Adrenal gland (tissue), 12 donors: ENCODE results near the gene HNRNPL. TPM values are rescaled to one million over a fixed set of nuclear protein-coding genes. Genes with fewer than 3 reads are reported as not detected.

Experiments used
- DNase-seq, 7 donors: peaks; one replicate each; pipeline ENCODE4 v3.0.0-alpha.2; 2019 to 2020
- H3K27ac ChIP-seq, 5 donors: fragments of 200-600 bp; sonication (generic) in 4 of 5; 1 replicate in 3 of 5; 2 replicates in 2 of 5; pipeline versions ENCODE4 v1.5.1 to v1.8.0; 2016 to 2020; ENCODE audit warnings: mild to moderate bottlenecking in 1 of 5
- H3K27me3 ChIP-seq: fragments of 200-600 bp; 2 replicates; pipeline ENCODE4 v1.8.0; 2021
- H3K36me3 ChIP-seq, 2 donors: fragments of 200-600 bp; replicated peaks in 1 of 2; 1 replicate in 1 of 2; 2 replicates in 1 of 2; pipeline versions ENCODE4 v1.5.1 to v1.8.0; 2018 to 2022
- H3K4me1 ChIP-seq, 2 donors: fragments of 200-600 bp; replicated peaks in 1 of 2; 1 replicate in 1 of 2; 2 replicates in 1 of 2; pipeline versions ENCODE4 v1.5.1 to v1.8.0; 2018 to 2021
- H3K4me3 ChIP-seq, 4 donors: fragments of 200-600 bp; sonication (generic) in 3 of 4; one replicate each; pipeline ENCODE4 v1.5.1; 2016 to 2018
- H3K9me3 ChIP-seq, 3 donors: fragments of 200-600 bp; sonication (generic) in 1 of 3; replicated peaks in 1 of 3; 1 replicate in 2 of 3; 2 replicates in 1 of 3; pipeline versions ENCODE4 v1.5.1 to v1.8.0; 2016 to 2021
- POLR2A ChIP-seq, 2 donors: fragments of 450-650 bp; IDR thresholded peaks; one replicate each; pipeline ENCODE4 v1.6.1; 2017; ENCODE audit warnings: antibody characterized with exemption in 2 of 2, mild to moderate bottlenecking in 2 of 2, moderate library complexity in 1 of 2
- WGBS, 4 donors: extraction: QIAGEN DNeasy Blood & Tissue Kit in 2 of 4; methylation state at CpG; one replicate each; pipeline versions ENCODE4 v1.1.5 to v1.1.7; 2013 to 2017; 5-methylcytosine and 5-hydroxymethylcytosine counted together
- intact Hi-C, 2 donors: fragments of 100-400 bp; cut with DNase I; formaldehyde crosslinking; loops; one replicate each; pipeline versions ENCODE4 v1.14.1 to v1.15.0; 2022 to 2023
- polyA plus RNA-seq, 3 donors: library from polyadenylated mRNA; stranded (reverse); fragments of 200-250 nt in 2 of 3; fragments of 350-450 nt in 1 of 3; fragmentation: Illumina TruSeq in 1 of 3; extraction: RNeasy Lipid Tissue Mini Kit (QIAGEN cat#74804) in 1 of 3; gene quantifications; one replicate each; pipeline ENCODE4 v1.2.3, GENCODE V29; 2013 to 2014
- total RNA-seq, 9 donors: library from RNA; depleted of rRNA in 4 of 9; stranded (reverse); fragments of >200 nt in 4 of 9; fragments of 120-200 nt in 1 of 9; fragmentation: NEBNext Ultra II Directional in 1 of 9; extraction: Animal tissue kit (Norgen Biotek cat#: 25700) in 1 of 9; gene quantifications; one replicate each; pipeline versions ENCODE4 v1.1.0 to v1.2.4, GENCODE V29; 2013 to 2023
- TF ChIP-seq, protein P1 (sequence below), 6 experiments: fragments of 450-650 bp in 4 of 6; fragments of 200-600 bp in 2 of 6; sonication (generic) in 1 of 6; IDR thresholded peaks; 1 replicate in 5 of 6; 2 replicates in 1 of 6; pipeline versions ENCODE4 v1.5.1 to v1.8.0; 2016 to 2021; ENCODE audit warnings: antibody characterized with exemption in 6 of 6, mild to moderate bottlenecking in 2 of 6, moderate library complexity in 1 of 6
- donor health status: healthy with polysubstance abuse.
- donor health status: Bipolar disorder and iron deficiency.
- donor health status: DM: yes; HTN: yes; CAD: no.
- donor health status: DM: no; HTN: no; CAD: no.
- donor health status: DM: no; HTN: no; CAD: no.
- donor health status: DM: yes; HTN: yes; CAD: no.

HNRNPL gene
- total and polyA plus RNA-seq, 12 donors: 133 to 295 (median 203) TPM

DNA sequence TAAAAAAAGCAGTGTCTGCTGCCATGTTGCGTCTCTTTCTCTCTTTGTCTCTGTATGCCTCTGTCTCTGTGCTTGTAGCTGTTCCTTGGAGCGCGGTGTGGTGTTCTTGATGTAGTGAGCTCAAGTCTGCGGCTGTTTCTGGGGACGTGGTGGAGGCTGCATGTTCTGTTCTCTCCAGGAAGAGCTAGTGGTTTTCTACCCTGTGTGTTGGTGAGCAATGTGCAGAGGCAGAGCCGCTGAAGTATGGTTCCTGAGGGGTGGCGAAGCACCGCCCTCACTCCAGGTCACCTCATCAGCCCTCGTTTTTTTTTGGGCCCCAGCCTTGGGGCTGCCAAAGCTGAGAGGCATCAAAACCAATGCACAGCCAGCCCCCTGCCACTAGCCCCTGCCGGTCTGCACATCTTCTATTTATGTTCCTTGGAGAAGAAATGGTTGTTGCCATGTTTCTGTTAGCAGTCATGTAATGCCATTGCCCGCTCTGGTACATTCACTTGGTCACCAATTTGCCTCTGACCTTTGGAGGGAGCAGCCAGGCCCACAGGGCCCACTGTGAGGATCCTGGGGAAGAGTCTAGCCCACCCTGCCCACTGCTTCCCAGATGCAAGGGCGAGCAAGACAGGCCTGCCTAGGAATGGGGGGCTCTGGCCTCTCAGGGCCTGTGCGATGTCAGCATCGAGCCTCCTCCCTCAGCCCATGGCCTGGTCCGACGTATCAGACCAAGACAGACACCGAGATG lies 7.2 kb downstream of the HNRNPL start:
- no peak for DNase-seq
- Histone ChIP-seq H3K36me3 (peaks cover 0 to 98% of the 10 kb centered on the region in 2 donors), H3K27me3 (no peaks in the 10 kb centered on the region), H3K27ac (peak overlapping the region in 2 of 5 donors; percentile 30 to 79), H3K4me3 (no peak overlapping the region), H3K4me1 (peaks cover 27 to 73% of the 10 kb centered on the region in 2 donors), H3K9me3 (no peaks in the 10 kb centered on the region)
- 85 to 87% (median 85%) methylated on average over 14 to 17 of the region's 17 CpGs for WGBS, 4 donors
- intact Hi-C loops: loop anchor here in 1 of 2 donors (10.0 kb wide), 1 partner anchor 108 kb away; no protein-coding TSS in a partner anchor
- no peak for TF ChIP-seq POLR2A (IDR thresholded peaks at IDR 0.05)
- TF ChIP-seq, protein P1, sequence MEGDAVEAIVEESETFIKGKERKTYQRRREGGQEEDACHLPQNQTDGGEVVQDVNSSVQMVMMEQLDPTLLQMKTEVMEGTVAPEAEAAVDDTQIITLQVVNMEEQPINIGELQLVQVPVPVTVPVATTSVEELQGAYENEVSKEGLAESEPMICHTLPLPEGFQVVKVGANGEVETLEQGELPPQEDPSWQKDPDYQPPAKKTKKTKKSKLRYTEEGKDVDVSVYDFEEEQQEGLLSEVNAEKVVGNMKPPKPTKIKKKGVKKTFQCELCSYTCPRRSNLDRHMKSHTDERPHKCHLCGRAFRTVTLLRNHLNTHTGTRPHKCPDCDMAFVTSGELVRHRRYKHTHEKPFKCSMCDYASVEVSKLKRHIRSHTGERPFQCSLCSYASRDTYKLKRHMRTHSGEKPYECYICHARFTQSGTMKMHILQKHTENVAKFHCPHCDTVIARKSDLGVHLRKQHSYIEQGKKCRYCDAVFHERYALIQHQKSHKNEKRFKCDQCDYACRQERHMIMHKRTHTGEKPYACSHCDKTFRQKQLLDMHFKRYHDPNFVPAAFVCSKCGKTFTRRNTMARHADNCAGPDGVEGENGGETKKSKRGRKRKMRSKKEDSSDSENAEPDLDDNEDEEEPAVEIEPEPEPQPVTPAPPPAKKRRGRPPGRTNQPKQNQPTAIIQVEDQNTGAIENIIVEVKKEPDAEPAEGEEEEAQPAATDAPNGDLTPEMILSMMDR (IDR thresholded peaks at IDR 0.05): no peak

- Histone ChIP-seq H3K4me1 (peaks cover 24 to 73% of the 10 kb centered on the region in 2 donors), H3K36me3 (peaks cover 0 to 100% of the 10 kb centered on the region in 2 donors), H3K9me3 (no peaks in the 10 kb centered on the region), H3K4me3 (no peak overlapping the region), H3K27ac (peak overlapping the region in 3 of 5 donors; percentile 69 to 86 (median 79)), H3K27me3 (no peaks in the 10 kb centered on the region)
- intact Hi-C loops: loop anchor here in 1 of 2 donors (10.0 kb wide), 1 partner anchor 107 kb away; no protein-coding TSS in a partner anchor
- WGBS, 4 donors: 79 to 83% (median 80%) methylated on average over 19 of the region's 19 CpGs
- no peak for TF ChIP-seq POLR2A (IDR thresholded peaks at IDR 0.05)
- TF ChIP-seq, protein P1 (IDR thresholded peaks at IDR 0.05): no peak
- DNase-seq: no peak
These were observed 7.9 kb downstream of the HNRNPL start for GRCh38 chr19:38841787-38842438.

- H3K27ac ChIP-seq: peak overlapping the region in 4 of 5 donors; percentile 34 to 86 (median 74)
- intact Hi-C loops: loop anchor here in 1 of 2 donors (10.0 kb wide), 1 partner anchor 106 kb away; no protein-coding TSS in a partner anchor
- H3K36me3 ChIP-seq: peaks cover 0 to 100% of the 10 kb centered on the region in 2 donors
- no peaks in the 10 kb centered on the region for H3K27me3 ChIP-seq
- TF ChIP-seq, protein P1 (IDR thresholded peaks at IDR 0.05): no peak
- TF ChIP-seq POLR2A (IDR thresholded peaks at IDR 0.05): no peak
- WGBS, 4 donors: 76 to 80% (median 78%) methylated on average over 12 of the region's 12 CpGs
- H3K4me3 ChIP-seq: no peak overlapping the region
- no peaks in the 10 kb centered on the region for H3K9me3 ChIP-seq
- DNase-seq: no peak
- H3K4me1 ChIP-seq: peaks cover 24 to 75% of the 10 kb centered on the region in 2 donors
These were observed 8.5 kb downstream of the HNRNPL start for GRCh38 chr19:38841180-38841766.

GRCh38 chr19:38840583-38840968 lies 9.2 kb downstream of the HNRNPL start:
- no peaks in the 10 kb centered on the region for H3K9me3 ChIP-seq
- peak in 6 of 7 donors; percentile 65 to 78 (median 75) for DNase-seq
- H3K27me3 ChIP-seq: no peaks in the 10 kb centered on the region
- peak overlapping the region in 4 of 5 donors; percentile 34 to 86 (median 74) for H3K27ac ChIP-seq
- WGBS, 4 donors: 38 to 42% (median 41%) methylated on average over 1 to 5 of the region's 5 CpGs
- no peak for TF ChIP-seq POLR2A (IDR thresholded peaks at IDR 0.05)
- TF ChIP-seq, protein P1 (IDR thresholded peaks at IDR 0.05): no peak
- intact Hi-C loops: loop anchor here in 1 of 2 donors (10.0 kb wide), 1 partner anchor 106 kb away; no protein-coding TSS in a partner anchor
- H3K4me3 ChIP-seq: no peak overlapping the region
- H3K36me3 ChIP-seq: peaks cover 0 to 100% of the 10 kb centered on the region in 2 donors
- H3K4me1 ChIP-seq: peaks cover 24 to 77% of the 10 kb centered on the region in 2 donors
